ENCODE measurements around the gene SYF2. TPM values are rescaled to one million over a fixed set of nuclear protein-coding genes. Genes with fewer than 3 reads are reported as not detected.

Gene SYF2
- total RNA-seq, 2 experiments from 2014 or later, result 29.9 to 36.5 TPM

- POLR2A ChIA-PET, result no interaction called here
- intact Hi-C loops (cut with micrococcal nuclease; ENCODE audit: unreplicated experiment), result no loop called here
- H3K9me2 ChIP-seq (ENCODE audit: insufficient read depth, low read length), result no peaks in the 10 kb centered on the region
- no peak overlapping the region for H2AFZ ChIP-seq (ENCODE audit: low read length)
- TF ChIP-seq CTCF (conservative IDR thresholded peaks at IDR 0.05; ENCODE audit: low read length) (peak; percentile 29; the same call in 1 of the 2 replicates), EZH2phosphoT487 (IDR thresholded peaks at IDR 0.05; ENCODE audit: borderline replicate concordance, low read depth, low read length) (no peak)
- no peak overlapping the region for H3K4me2 ChIP-seq (ENCODE audit: low read length)
- no peak overlapping the region for H3K27ac ChIP-seq (ENCODE audit: low read depth, low read length, poor library complexity, severe bottlenecking)
- peaks cover 11% of the 10 kb centered on the region for H3K4me1 ChIP-seq (ENCODE audit: insufficient read depth, low read length, poor library complexity, severe bottlenecking)
- CTCF ChIA-PET (ENCODE audit: unreplicated experiment), result no interaction called here
- no peak for DNase-seq (ENCODE audit: low spot score)
- H3K79me2 ChIP-seq (ENCODE audit: insufficient read depth, low read depth, low read length), result no peaks in the 10 kb centered on the region
- peaks cover 30% of the 10 kb centered on the region for H3K36me3 ChIP-seq (ENCODE audit: insufficient read depth, low read length)
- no peaks in the 10 kb centered on the region for H4K20me1 ChIP-seq (ENCODE audit: insufficient read depth, low read length)
- BruUV-seq (replicated peaks), result no TSS peak
- no peak overlapping the region for H3K4me3 ChIP-seq (ENCODE audit: low read depth, low read length, poor library complexity, severe bottlenecking)
- H3K9me3 ChIP-seq (ENCODE audit: low read length), result no peaks in the 10 kb centered on the region
Observed at GRCh38 chr1:25217598-25218232, 14.6 kb downstream of the SYF2 start.

- intact Hi-C loops (cut with micrococcal nuclease; ENCODE audit: unreplicated experiment), result no loop called here
- no peaks in the 10 kb centered on the region for H3K9me2 ChIP-seq (ENCODE audit: insufficient read depth, low read length)
Observed at GRCh38 chr1:25217015-25217414, 15.3 kb downstream of the SYF2 start.

More at GRCh38 chr1:25217015-25217414, 15.3 kb downstream of the SYF2 start:
- peaks cover 11% of the 10 kb centered on the region for H3K4me1 ChIP-seq (ENCODE audit: insufficient read depth, low read length, poor library complexity, severe bottlenecking)
- no peaks in the 10 kb centered on the region for H4K20me1 ChIP-seq (ENCODE audit: insufficient read depth, low read length)
- H3K4me2 ChIP-seq (ENCODE audit: low read length), result no peak overlapping the region
- no peak for DNase-seq (ENCODE audit: low spot score)
- no peaks in the 10 kb centered on the region for H3K9me3 ChIP-seq (ENCODE audit: low read length)
- H3K79me2 ChIP-seq (ENCODE audit: insufficient read depth, low read depth, low read length), result no peaks in the 10 kb centered on the region
- H2AFZ ChIP-seq (ENCODE audit: low read length), result no peak overlapping the region
- ChIA-PET CTCF (ENCODE audit: unreplicated experiment) (no interaction called here), POLR2A (no interaction called here)
- TF ChIP-seq EZH2phosphoT487 (IDR thresholded peaks at IDR 0.05; ENCODE audit: borderline replicate concordance, low read depth, low read length) (no peak), CTCF (conservative IDR thresholded peaks at IDR 0.05; ENCODE audit: low read length) (no peak)
- no peak overlapping the region for H3K27ac ChIP-seq (ENCODE audit: low read depth, low read length, poor library complexity, severe bottlenecking)
- peaks cover 23% of the 10 kb centered on the region; the same call in 1 of the 2 replicates for H3K36me3 ChIP-seq (ENCODE audit: insufficient read depth, low read length)
- H3K4me3 ChIP-seq (ENCODE audit: low read depth, low read length, poor library complexity, severe bottlenecking), result no peak overlapping the region
- BruUV-seq (replicated peaks), result no TSS peak
